22Rv1 (cell line): ENCODE data around the gene EIF4G1.

ENCODE experiments used
- H3K27ac ChIP-seq: fragments of 450-650 bp; 2 replicates; pipeline ENCODE4 v1.5.1; 2017
- ZFX ChIP-seq: fragments of 450-650 bp; IDR thresholded peaks from 2 replicates; pipeline ENCODE4 v1.6.1; 2017; ENCODE audit warnings: antibody characterized with exemption, borderline replicate concordance
- TF ChIP-seq, protein P1 (sequence below): fragments of 450-650 bp; IDR thresholded peaks from 2 replicates; pipeline ENCODE4 v1.5.1; 2017; ENCODE audit warnings: mild to moderate bottlenecking

EIF4G1 gene

GRCh38 chr3:184380185-184380626, 65.8 kb downstream of the EIF4G1 start:
- no peak overlapping the region for H3K27ac ChIP-seq
- TF ChIP-seq, protein P1, sequence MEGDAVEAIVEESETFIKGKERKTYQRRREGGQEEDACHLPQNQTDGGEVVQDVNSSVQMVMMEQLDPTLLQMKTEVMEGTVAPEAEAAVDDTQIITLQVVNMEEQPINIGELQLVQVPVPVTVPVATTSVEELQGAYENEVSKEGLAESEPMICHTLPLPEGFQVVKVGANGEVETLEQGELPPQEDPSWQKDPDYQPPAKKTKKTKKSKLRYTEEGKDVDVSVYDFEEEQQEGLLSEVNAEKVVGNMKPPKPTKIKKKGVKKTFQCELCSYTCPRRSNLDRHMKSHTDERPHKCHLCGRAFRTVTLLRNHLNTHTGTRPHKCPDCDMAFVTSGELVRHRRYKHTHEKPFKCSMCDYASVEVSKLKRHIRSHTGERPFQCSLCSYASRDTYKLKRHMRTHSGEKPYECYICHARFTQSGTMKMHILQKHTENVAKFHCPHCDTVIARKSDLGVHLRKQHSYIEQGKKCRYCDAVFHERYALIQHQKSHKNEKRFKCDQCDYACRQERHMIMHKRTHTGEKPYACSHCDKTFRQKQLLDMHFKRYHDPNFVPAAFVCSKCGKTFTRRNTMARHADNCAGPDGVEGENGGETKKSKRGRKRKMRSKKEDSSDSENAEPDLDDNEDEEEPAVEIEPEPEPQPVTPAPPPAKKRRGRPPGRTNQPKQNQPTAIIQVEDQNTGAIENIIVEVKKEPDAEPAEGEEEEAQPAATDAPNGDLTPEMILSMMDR: no peak
- TF ChIP-seq ZFX: no peak

GRCh38 chr3:184380627-184381260, 66.3 kb downstream of the EIF4G1 start:
- no peak overlapping the region for H3K27ac ChIP-seq
- TF ChIP-seq, protein P1: no peak
- no peak for TF ChIP-seq ZFX

DNA sequence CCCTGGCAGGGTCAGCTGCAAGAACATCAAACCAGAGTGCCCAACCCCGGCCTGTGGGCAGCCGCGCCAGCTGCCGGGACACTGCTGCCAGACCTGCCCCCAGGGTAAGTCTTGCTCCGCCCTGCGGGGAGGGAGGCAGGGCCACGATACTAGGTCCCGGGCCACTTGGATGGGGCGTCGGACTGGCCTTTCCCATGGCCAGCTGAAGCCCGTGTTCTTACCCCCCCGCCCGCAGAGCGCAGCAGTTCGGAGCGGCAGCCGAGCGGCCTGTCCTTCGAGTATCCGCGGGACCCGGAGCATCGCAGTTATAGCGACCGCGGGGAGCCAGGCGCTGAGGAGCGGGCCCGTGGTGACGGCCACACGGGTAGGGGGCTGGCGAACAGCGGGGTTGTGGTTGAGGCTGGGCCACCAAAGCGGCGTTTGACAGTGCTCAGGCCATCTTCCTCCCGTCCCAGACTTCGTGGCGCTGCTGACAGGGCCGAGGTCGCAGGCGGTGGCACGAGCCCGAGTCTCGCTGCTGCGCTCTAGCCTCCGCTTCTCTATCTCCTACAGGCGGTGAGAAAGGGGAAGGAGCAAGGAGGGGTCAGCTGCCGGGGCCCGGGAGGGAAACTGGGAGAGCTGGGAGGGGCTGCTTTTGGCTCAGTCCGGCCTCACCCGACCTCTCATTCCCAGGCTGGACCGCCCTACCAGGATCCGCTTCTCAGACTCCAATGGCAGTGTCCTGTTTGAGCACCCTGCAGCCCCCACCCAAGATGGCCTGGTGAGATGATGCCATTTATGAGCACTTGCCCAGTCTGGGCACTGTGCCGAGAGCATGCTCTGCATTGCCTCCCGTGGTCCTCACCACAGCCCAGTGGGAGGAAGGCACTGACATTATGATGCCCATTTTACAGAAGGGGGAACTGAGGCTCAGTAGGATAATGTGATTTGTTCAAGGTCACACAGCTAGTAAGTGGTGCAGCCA, 67.1 kb downstream of the EIF4G1 start:
- TF ChIP-seq ZFX: no peak
- TF ChIP-seq, protein P1: no peak
- no peak overlapping the region for H3K27ac ChIP-seq

GRCh38 chr3:184382326-184383032, 68.1 kb downstream of the EIF4G1 start:
- TF ChIP-seq ZFX: no peak
- no peak overlapping the region for H3K27ac ChIP-seq

DNA sequence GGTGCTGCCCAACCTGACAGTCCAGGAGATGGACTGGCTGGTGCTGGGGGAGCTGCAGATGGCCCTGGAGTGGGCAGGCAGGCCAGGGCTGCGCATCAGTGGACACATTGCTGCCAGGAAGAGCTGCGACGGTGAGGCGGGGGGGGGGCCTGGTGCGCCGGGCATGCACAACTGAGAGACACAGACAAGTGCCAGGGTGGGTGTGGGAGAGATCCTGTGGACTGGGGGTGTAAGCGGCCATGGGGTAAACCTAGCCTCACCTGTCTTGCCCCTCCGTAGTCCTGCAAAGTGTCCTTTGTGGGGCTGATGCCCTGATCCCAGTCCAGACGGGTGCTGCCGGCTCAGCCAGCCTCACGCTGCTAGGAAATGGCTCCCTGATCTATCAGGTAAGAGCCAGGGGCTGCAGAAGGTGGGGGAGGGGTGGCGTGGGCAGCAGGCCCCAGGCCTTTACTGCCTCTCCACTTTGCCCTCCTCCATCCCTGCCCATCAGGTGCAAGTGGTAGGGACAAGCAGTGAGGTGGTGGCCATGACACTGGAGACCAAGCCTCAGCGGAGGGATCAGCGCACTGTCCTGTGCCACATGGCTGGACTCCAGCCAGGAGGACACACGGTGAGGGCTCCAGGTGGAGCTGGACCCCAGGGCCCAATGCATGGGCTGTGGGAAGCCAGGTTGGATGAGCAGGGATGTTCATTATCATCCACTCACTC, 68.8 kb downstream of the EIF4G1 start:
- TF ChIP-seq, protein P1: no peak
- no peak for TF ChIP-seq ZFX
- no peak overlapping the region for H3K27ac ChIP-seq

- TF ChIP-seq, protein P1: no peak
- no peak for TF ChIP-seq ZFX
- no peak overlapping the region for H3K27ac ChIP-seq
Observed at GRCh38 chr3:184384342-184384741, 69.9 kb downstream of the EIF4G1 start.
